Brain microvascular endothelial cell (primary cell): ENCODE results near the gene RGMB.

Experiments
- DNase-seq: peaks from one replicate; pipeline ENCODE4 v3.0.0-alpha.2; 2020
- H3K27ac ChIP-seq: fragments of 250-450 bp; sonication (Bioruptor Pico); 2 replicates; pipeline ENCODE4 v1.5.1; 2020; ENCODE audit warnings: mild to moderate bottlenecking, moderate library complexity
- H3K27me3 ChIP-seq: fragments of 250-450 bp; sonication (Bioruptor Pico); replicated peaks from 2 replicates; pipeline ENCODE4 v1.5.1; 2020; ENCODE audit warnings: mild to moderate bottlenecking
- H3K36me3 ChIP-seq: fragments of 250-450 bp; sonication (Bioruptor Pico); replicated peaks from 2 replicates; pipeline ENCODE4 v1.5.1; 2020; ENCODE audit warnings: mild to moderate bottlenecking
- H3K4me3 ChIP-seq: 2 replicates; pipeline ENCODE4 v1.5.1; 2011; ENCODE audit warnings: low read depth, mild to moderate bottlenecking, control low read depth, low read length, moderate library complexity
- CTCF ChIP-seq: IDR thresholded peaks from 2 replicates; pipeline ENCODE4 v1.5.1; 2011; ENCODE audit warnings: low read depth, mild to moderate bottlenecking, moderate library complexity, low read length, control low read depth, inconsistent platforms; ENCODE audit errors: missing control alignments
- in situ Hi-C: cut with HindIII; loops from 2 replicates; pipeline ENCODE4 v1.10.0; 2017; ENCODE audit warnings: low sequenced_read_pairs, low pct_ligation_motif_present

RGMB gene

GRCh38 chr5:98780390-98780789, 6.9 kb downstream of the RGMB start:
- in situ Hi-C loops, result no loop called here
- Histone ChIP-seq H3K27me3 (no peaks in the 10 kb centered on the region), H3K4me3 (no peak overlapping the region), H3K36me3 (peaks cover 44% of the 10 kb centered on the region), H3K27ac (no peak overlapping the region)
- TF ChIP-seq CTCF, result no peak
- peak; percentile 31 for DNase-seq

- Histone ChIP-seq H3K4me3 (no peak overlapping the region), H3K36me3 (peaks cover 52% of the 10 kb centered on the region), H3K27me3 (no peaks in the 10 kb centered on the region), H3K27ac (no peak overlapping the region)
- DNase-seq, result no peak
- in situ Hi-C loops, result no loop called here
- TF ChIP-seq CTCF, result no peak
These were observed 8.1 kb downstream of the RGMB start for GRCh38 chr5:98781520-98781919.

GRCh38 chr5:98781964-98782363, 8.5 kb downstream of the RGMB start:
- Histone ChIP-seq H3K27ac (no peak overlapping the region), H3K27me3 (no peaks in the 10 kb centered on the region)
- in situ Hi-C loops, result no loop called here

GRCh38 chr5:98783051-98783649, 9.7 kb downstream of the RGMB start:
- Histone ChIP-seq H3K36me3 (peaks cover 65% of the 10 kb centered on the region), H3K4me3 (no peak overlapping the region), H3K27ac (no peak overlapping the region), H3K27me3 (no peaks in the 10 kb centered on the region)
- no peak for TF ChIP-seq CTCF
- no peak for DNase-seq
- in situ Hi-C loops, result no loop called here

More at GRCh38 chr5:98781964-98782363, 8.5 kb downstream of the RGMB start:
- Histone ChIP-seq H3K36me3 (peaks cover 55% of the 10 kb centered on the region), H3K4me3 (no peak overlapping the region)
- TF ChIP-seq CTCF, result no peak
- DNase-seq, result no peak

- no peak overlapping the region for H3K4me3 ChIP-seq
- TF ChIP-seq CTCF, result no peak
- DNase-seq, result no peak
- no peaks in the 10 kb centered on the region for H3K27me3 ChIP-seq
- no peak overlapping the region for H3K27ac ChIP-seq
- H3K36me3 ChIP-seq, result peaks cover 71% of the 10 kb centered on the region
- in situ Hi-C loops, result no loop called here
These were observed 10.9 kb downstream of the RGMB start for GRCh38 chr5:98784411-98784810.

GRCh38 chr5:98785244-98785643, 11.8 kb downstream of the RGMB start:
- TF ChIP-seq CTCF, result no peak

More at GRCh38 chr5:98785244-98785643, 11.8 kb downstream of the RGMB start:
- no peak overlapping the region for H3K4me3 ChIP-seq
- H3K36me3 ChIP-seq, result peaks cover 65% of the 10 kb centered on the region
- DNase-seq, result no peak
- H3K27me3 ChIP-seq, result no peaks in the 10 kb centered on the region
- in situ Hi-C loops, result no loop called here
- no peak overlapping the region for H3K27ac ChIP-seq
